Measurements from ENCODE around the gene ARHGAP18.
A peak's percentile ranks its signal among the peaks of the same experiment; 100 is the strongest.

The ARHGAP18 gene

DNA sequence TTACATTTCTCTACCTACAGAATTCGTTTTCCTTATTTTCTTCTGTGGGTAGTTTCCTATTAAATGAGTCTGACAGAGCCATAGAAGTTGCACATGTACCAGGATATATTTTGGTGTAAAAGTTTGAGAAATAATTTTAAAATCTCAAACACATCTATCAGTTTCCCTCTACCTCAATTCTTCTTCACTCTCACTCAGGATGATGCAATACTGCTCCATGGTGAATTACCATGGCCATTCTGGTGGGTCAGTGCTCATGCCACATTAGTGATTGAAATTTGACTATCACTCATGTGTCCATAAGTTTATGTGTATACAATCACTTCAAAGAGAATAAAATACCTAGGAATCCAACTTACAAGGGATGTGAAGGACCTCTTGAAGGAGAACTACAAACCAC lies 151.7 kb downstream of the ARHGAP18 start:
- no peak overlapping the region for H3K18ac ChIP-seq (ENCODE audit: low read length)
- H3K23ac ChIP-seq (ENCODE audit: low read length): no peak overlapping the region
- H2AK5ac ChIP-seq (ENCODE audit: low read length): no peak overlapping the region
- no peak overlapping the region for H4K91ac ChIP-seq (ENCODE audit: low read depth, low read length)
- no peak for DNase-seq
- no peak overlapping the region for H2AFZ ChIP-seq (ENCODE audit: insufficient read depth, low read length, poor library complexity)
- no peaks in the 10 kb centered on the region for H3K4me1 ChIP-seq (ENCODE audit: control insufficient read depth in 1 of 2, insufficient read depth in 2 of 2, low read length in 2 of 2)
- no peaks in the 10 kb centered on the region for H3K36me3 ChIP-seq (ENCODE audit: control insufficient read depth in 1 of 2, insufficient read depth in 2 of 2, low read length in 2 of 2)
- H2BK12ac ChIP-seq (ENCODE audit: low read length): no peak overlapping the region
- no peaks in the 10 kb centered on the region for H3K27me3 ChIP-seq (ENCODE audit: insufficient read depth, low read length)
- no peak overlapping the region for H3K27ac ChIP-seq (ENCODE audit: low read depth, low read length)
- no peak overlapping the region for H4K12ac ChIP-seq (ENCODE audit: low read depth, low read length)
- H3K4ac ChIP-seq (ENCODE audit: low read depth, low read length): no peak overlapping the region
- no peak overlapping the region for H4K8ac ChIP-seq (ENCODE audit: low read depth, low read length)
- no peaks in the 10 kb centered on the region for H3K9me3 ChIP-seq (ENCODE audit: insufficient read depth, low read depth, low read length)
- no peak overlapping the region for H2BK5ac ChIP-seq (ENCODE audit: low read depth, low read length, poor library complexity)
- H3K79me2 ChIP-seq (ENCODE audit: control insufficient read depth, insufficient read depth, low read length, poor library complexity): no peaks in the 10 kb centered on the region
- WGBS (ENCODE audit: extremely low coverage, insufficient coverage, insufficient read length): no CpG with 5 or more reads among the region's 1 CpG
- no peak overlapping the region for H3K4me3 ChIP-seq (ENCODE audit: low read depth, low read length)
- no peak overlapping the region for H2BK120ac ChIP-seq (ENCODE audit: insufficient read depth, low read length, poor library complexity)
- H3K79me1 ChIP-seq (ENCODE audit: low read length): no peaks in the 10 kb centered on the region
- no peak overlapping the region for H3K4me2 ChIP-seq (ENCODE audit: low read length)
- no peak overlapping the region for H3K9ac ChIP-seq (ENCODE audit: low read length)
- H3K14ac ChIP-seq (ENCODE audit: low read length): no peak overlapping the region

GRCh38 chr6:129555206-129555832 lies 154.7 kb downstream of the ARHGAP18 start:
- no peak overlapping the region for H3K4me3 ChIP-seq (ENCODE audit: low read depth, low read length)
- no CpG with 5 or more reads among the region's 5 CpGs for WGBS (ENCODE audit: extremely low coverage, insufficient coverage, insufficient read length)
- H3K4ac ChIP-seq (ENCODE audit: low read depth, low read length): no peak overlapping the region
- no peak overlapping the region for H3K27ac ChIP-seq (ENCODE audit: low read depth, low read length)
- no peak overlapping the region for H4K8ac ChIP-seq (ENCODE audit: low read depth, low read length)
- no peak overlapping the region for H3K4me2 ChIP-seq (ENCODE audit: low read length)
- no peak overlapping the region for H4K12ac ChIP-seq (ENCODE audit: low read depth, low read length)
- H3K14ac ChIP-seq (ENCODE audit: low read length): no peak overlapping the region
- peaks cover 0 to 2% of the 10 kb centered on the region in 2 experiments for H3K36me3 ChIP-seq (ENCODE audit: control insufficient read depth in 1 of 2, insufficient read depth in 2 of 2, low read length in 2 of 2)
- DNase-seq: no peak
- no peak overlapping the region for H3K9ac ChIP-seq (ENCODE audit: low read length)
- H3K4me1 ChIP-seq (ENCODE audit: control insufficient read depth in 1 of 2, insufficient read depth in 2 of 2, low read length in 2 of 2): peaks cover 0 to 4% of the 10 kb centered on the region in 2 experiments
- no peak overlapping the region for H2AFZ ChIP-seq (ENCODE audit: insufficient read depth, low read length, poor library complexity)
- no peak overlapping the region for H2BK12ac ChIP-seq (ENCODE audit: low read length)
- H4K91ac ChIP-seq (ENCODE audit: low read depth, low read length): no peak overlapping the region
- H3K9me3 ChIP-seq (ENCODE audit: insufficient read depth, low read depth, low read length): no peaks in the 10 kb centered on the region
- no peak overlapping the region for H2AK5ac ChIP-seq (ENCODE audit: low read length)
- H3K18ac ChIP-seq (ENCODE audit: low read length): no peak overlapping the region
- no peak overlapping the region for H3K23ac ChIP-seq (ENCODE audit: low read length)
- no peaks in the 10 kb centered on the region for H3K79me2 ChIP-seq (ENCODE audit: control insufficient read depth, insufficient read depth, low read length, poor library complexity)
- peaks cover 2% of the 10 kb centered on the region for H3K79me1 ChIP-seq (ENCODE audit: low read length)
- H2BK120ac ChIP-seq (ENCODE audit: insufficient read depth, low read length, poor library complexity): no peak overlapping the region
- H2BK5ac ChIP-seq (ENCODE audit: low read depth, low read length, poor library complexity): no peak overlapping the region
- no peaks in the 10 kb centered on the region for H3K27me3 ChIP-seq (ENCODE audit: insufficient read depth, low read length)

DNA sequence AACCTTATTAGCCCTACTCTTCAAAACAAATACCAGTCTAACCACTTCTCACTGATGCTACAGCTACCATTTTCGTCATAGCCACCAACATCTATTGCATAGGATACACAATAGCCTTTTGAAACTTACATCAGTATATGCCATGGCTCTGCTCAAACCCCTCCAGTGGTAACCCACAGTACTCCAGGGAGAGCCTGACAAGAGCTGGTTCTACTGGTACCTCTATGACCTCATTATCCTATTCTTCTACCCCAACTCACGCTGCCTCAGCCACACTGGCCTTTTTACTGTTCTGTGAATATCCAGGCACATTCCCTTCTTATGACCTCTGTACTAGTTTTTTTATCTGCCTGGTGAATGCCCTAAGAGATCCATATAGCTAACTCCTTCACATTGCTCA lies 157.6 kb downstream of the ARHGAP18 start:
- H3K36me3 ChIP-seq (ENCODE audit: control insufficient read depth in 1 of 2, insufficient read depth in 2 of 2, low read length in 2 of 2): peaks cover 0 to 2% of the 10 kb centered on the region in 2 experiments
- no CpG with 5 or more reads among the region's 2 CpGs for WGBS (ENCODE audit: extremely low coverage, insufficient coverage, insufficient read length)

GRCh38 chr6:129551486-129551885 lies 158.5 kb downstream of the ARHGAP18 start:
- no peak overlapping the region for H3K9ac ChIP-seq (ENCODE audit: low read length)
- H3K4me2 ChIP-seq (ENCODE audit: low read length): no peak overlapping the region
- H3K23ac ChIP-seq (ENCODE audit: low read length): no peak overlapping the region
- no peak overlapping the region for H2BK5ac ChIP-seq (ENCODE audit: low read depth, low read length, poor library complexity)
- DNase-seq: no peak
- WGBS (ENCODE audit: extremely low coverage, insufficient coverage, insufficient read length): no CpG with 5 or more reads among the region's 1 CpG
- peaks cover 0 to 2% of the 10 kb centered on the region in 2 experiments for H3K36me3 ChIP-seq (ENCODE audit: control insufficient read depth in 1 of 2, insufficient read depth in 2 of 2, low read length in 2 of 2)
- H3K9me3 ChIP-seq (ENCODE audit: insufficient read depth, low read depth, low read length): no peaks in the 10 kb centered on the region
- no peak overlapping the region for H3K18ac ChIP-seq (ENCODE audit: low read length)
- no peak overlapping the region for H4K8ac ChIP-seq (ENCODE audit: low read depth, low read length)
- H4K91ac ChIP-seq (ENCODE audit: low read depth, low read length): no peak overlapping the region
- H3K4me1 ChIP-seq (ENCODE audit: control insufficient read depth in 1 of 2, insufficient read depth in 2 of 2, low read length in 2 of 2): peaks cover 0 to 6% of the 10 kb centered on the region in 2 experiments
- no peak overlapping the region for H2AK5ac ChIP-seq (ENCODE audit: low read length)
- H3K4me3 ChIP-seq (ENCODE audit: low read depth, low read length): no peak overlapping the region
- H3K79me2 ChIP-seq (ENCODE audit: control insufficient read depth, insufficient read depth, low read length, poor library complexity): no peaks in the 10 kb centered on the region
- H3K14ac ChIP-seq (ENCODE audit: low read length): no peak overlapping the region
- H2AFZ ChIP-seq (ENCODE audit: insufficient read depth, low read length, poor library complexity): no peak overlapping the region
- no peaks in the 10 kb centered on the region for H3K27me3 ChIP-seq (ENCODE audit: insufficient read depth, low read length)
- H3K4ac ChIP-seq (ENCODE audit: low read depth, low read length): no peak overlapping the region
- no peak overlapping the region for H3K27ac ChIP-seq (ENCODE audit: low read depth, low read length)
- H2BK120ac ChIP-seq (ENCODE audit: insufficient read depth, low read length, poor library complexity): no peak overlapping the region
- no peak overlapping the region for H2BK12ac ChIP-seq (ENCODE audit: low read length)
- H3K79me1 ChIP-seq (ENCODE audit: low read length): peaks cover 2% of the 10 kb centered on the region
- H4K12ac ChIP-seq (ENCODE audit: low read depth, low read length): no peak overlapping the region

More for the DNA sequence above, 157.6 kb downstream of the ARHGAP18 start:
- peaks cover 2% of the 10 kb centered on the region for H3K79me1 ChIP-seq (ENCODE audit: low read length)
- no peak overlapping the region for H3K23ac ChIP-seq (ENCODE audit: low read length)
- no peak overlapping the region for H3K4me3 ChIP-seq (ENCODE audit: low read depth, low read length)
- H3K4me2 ChIP-seq (ENCODE audit: low read length): no peak overlapping the region
- H2AFZ ChIP-seq (ENCODE audit: insufficient read depth, low read length, poor library complexity): no peak overlapping the region
- no peak overlapping the region for H2BK120ac ChIP-seq (ENCODE audit: insufficient read depth, low read length, poor library complexity)
- H2AK5ac ChIP-seq (ENCODE audit: low read length): no peak overlapping the region
- H4K8ac ChIP-seq (ENCODE audit: low read depth, low read length): no peak overlapping the region
- H3K9ac ChIP-seq (ENCODE audit: low read length): no peak overlapping the region
- no peaks in the 10 kb centered on the region for H3K9me3 ChIP-seq (ENCODE audit: insufficient read depth, low read depth, low read length)
- no peak overlapping the region for H3K27ac ChIP-seq (ENCODE audit: low read depth, low read length)
- no peak overlapping the region for H2BK5ac ChIP-seq (ENCODE audit: low read depth, low read length, poor library complexity)
- no peak overlapping the region for H4K91ac ChIP-seq (ENCODE audit: low read depth, low read length)
- peaks cover 0 to 4% of the 10 kb centered on the region in 2 experiments for H3K4me1 ChIP-seq (ENCODE audit: control insufficient read depth in 1 of 2, insufficient read depth in 2 of 2, low read length in 2 of 2)
- DNase-seq: peak; percentile 2 to 17
- H3K14ac ChIP-seq (ENCODE audit: low read length): no peak overlapping the region
- H3K18ac ChIP-seq (ENCODE audit: low read length): no peak overlapping the region
- H2BK12ac ChIP-seq (ENCODE audit: low read length): no peak overlapping the region
- H3K27me3 ChIP-seq (ENCODE audit: insufficient read depth, low read length): no peaks in the 10 kb centered on the region
- no peaks in the 10 kb centered on the region for H3K79me2 ChIP-seq (ENCODE audit: control insufficient read depth, insufficient read depth, low read length, poor library complexity)
- H4K12ac ChIP-seq (ENCODE audit: low read depth, low read length): no peak overlapping the region
- H3K4ac ChIP-seq (ENCODE audit: low read depth, low read length): no peak overlapping the region

All from trophoblast cell (in vitro differentiated cells and primary cell).